ENCODE data around the gene CLEC19A.

CLEC19A gene

GRCh38 chr16:19265380-19265930, 20.1 kb upstream of the CLEC19A start:
- TF ChIP-seq CTCF (IDR thresholded peaks at IDR 0.05; ENCODE audit: low read length, missing control alignments) = no peak
- H3K4me3 ChIP-seq (replicated peaks; ENCODE audit: low read depth, low read length) = no peak overlapping the region
- no peak for DNase-seq (ENCODE audit: low read depth)

- DNase-seq (ENCODE audit: low read depth) = no peak
- TF ChIP-seq CTCF (IDR thresholded peaks at IDR 0.05; ENCODE audit: low read length, missing control alignments) = no peak
- H3K4me3 ChIP-seq (replicated peaks; ENCODE audit: low read depth, low read length) = no peak overlapping the region
These were observed 18.8 kb upstream of the CLEC19A start for GRCh38 chr16:19266774-19267173.

GRCh38 chr16:19269098-19269497, 16.4 kb upstream of the CLEC19A start:
- DNase-seq (ENCODE audit: low read depth) = no peak
- H3K4me3 ChIP-seq (replicated peaks; ENCODE audit: low read depth, low read length) = no peak overlapping the region
- no peak for TF ChIP-seq CTCF (IDR thresholded peaks at IDR 0.05; ENCODE audit: low read length, missing control alignments)

DNA sequence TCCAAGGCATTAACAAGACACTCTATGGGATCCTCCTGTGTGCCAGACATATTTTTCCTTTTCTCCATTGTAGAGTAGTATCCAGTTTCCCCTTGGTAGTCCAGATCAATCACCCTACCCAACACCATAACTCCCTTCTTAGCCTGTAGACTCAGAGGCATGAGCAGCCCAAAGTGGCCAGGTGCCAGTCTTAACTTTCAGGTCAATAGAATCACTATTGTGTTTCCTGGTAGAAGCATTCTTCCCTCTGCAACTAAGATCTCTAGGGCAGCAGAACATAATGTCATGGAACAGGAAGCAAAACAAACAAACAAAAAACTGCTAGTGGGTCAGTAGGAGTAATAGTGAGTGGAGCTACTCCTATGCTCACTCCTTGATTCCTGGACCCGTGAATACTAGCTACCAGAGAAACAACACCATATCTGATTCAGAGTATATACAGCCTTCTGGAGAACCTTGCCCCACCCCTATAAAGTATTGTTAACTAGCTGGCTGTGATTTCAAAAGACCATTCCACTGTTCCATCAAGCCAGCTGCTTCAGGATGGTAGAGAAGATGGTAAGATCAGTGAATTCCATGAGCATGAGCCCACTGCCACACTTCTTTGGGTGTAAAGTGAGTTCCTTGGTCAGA, 11.2 kb upstream of the CLEC19A start:
- DNase-seq (ENCODE audit: low read depth) = no peak
- no peak for TF ChIP-seq CTCF (IDR thresholded peaks at IDR 0.05; ENCODE audit: low read length, missing control alignments)
- no peak overlapping the region for H3K4me3 ChIP-seq (replicated peaks; ENCODE audit: low read depth, low read length)

DNA sequence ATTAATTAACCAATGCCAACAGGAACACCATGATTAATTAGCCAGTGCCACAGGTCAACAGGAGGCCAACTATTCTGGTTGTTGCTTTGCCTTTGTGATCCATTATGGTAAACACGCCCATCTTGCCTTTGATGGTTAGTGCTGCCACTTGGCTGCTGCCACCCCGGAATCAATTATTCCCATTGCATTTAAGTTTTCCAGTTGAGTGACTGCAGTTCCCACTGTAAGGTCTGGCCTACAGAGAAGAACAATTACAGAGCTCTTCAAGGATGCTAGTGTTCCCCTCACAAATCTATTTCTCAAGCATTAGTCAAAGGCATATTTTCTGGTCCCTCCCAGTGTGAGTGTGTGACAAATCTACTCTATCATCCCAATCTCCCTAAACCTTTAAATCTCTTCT, 7.1 kb upstream of the CLEC19A start:
- no peak for DNase-seq (ENCODE audit: low read depth)
- no peak for TF ChIP-seq CTCF (IDR thresholded peaks at IDR 0.05; ENCODE audit: low read length, missing control alignments)
- no peak overlapping the region for H3K4me3 ChIP-seq (replicated peaks; ENCODE audit: low read depth, low read length)

- TF ChIP-seq CTCF (IDR thresholded peaks at IDR 0.05; ENCODE audit: low read length, missing control alignments) = no peak
- H3K4me3 ChIP-seq (replicated peaks; ENCODE audit: low read depth, low read length) = no peak overlapping the region
- no peak for DNase-seq (ENCODE audit: low read depth)
These were observed 4.3 kb upstream of the CLEC19A start for GRCh38 chr16:19281246-19281645.

GRCh38 chr16:19282101-19282500, 3.4 kb upstream of the CLEC19A start:
- H3K4me3 ChIP-seq (replicated peaks; ENCODE audit: low read depth, low read length) = no peak overlapping the region
- DNase-seq (ENCODE audit: low read depth) = no peak
- TF ChIP-seq CTCF (IDR thresholded peaks at IDR 0.05; ENCODE audit: low read length, missing control alignments) = no peak

Data from fibroblast of pulmonary artery (primary cell).